Prostate gland (tissue), 2 donors: ENCODE measurements around the gene MRPL51.

Experiments used
- CTCF ChIP-seq, 4 experiments: fragments of 200-600 bp in 2 of 4; fragments of 450-650 bp in 2 of 4; sonication (generic) in 2 of 4; IDR thresholded peaks; 1 replicate in 3 of 4; 2 replicates in 1 of 4; pipeline ENCODE4 v1.5.1; 2016 to 2019; ENCODE audit warnings: antibody characterized with exemption in 4 of 4, mild to moderate bottlenecking in 2 of 4, moderate library complexity in 2 of 4
- POLR2A ChIP-seq: fragments of 450-650 bp; IDR thresholded peaks from one replicate; pipeline ENCODE4 v1.6.1; 2016; ENCODE audit warnings: antibody characterized with exemption, mild to moderate bottlenecking
- POLR2AphosphoS5 ChIP-seq: sonication (generic); formaldehyde crosslinking; IDR thresholded peaks from one replicate; pipeline ENCODE4 v1.6.1; 2017; ENCODE audit warnings: antibody characterized with exemption

GRCh38 chr12:6459004-6459337, 34.1 kb downstream of the MRPL51 start:
- TF ChIP-seq POLR2AphosphoS5 (no peak), CTCF (IDR thresholded peaks at IDR 0.05) (no peak), POLR2A (no peak)
